ENCODE measurements around the gene ADAMTSL5. TPM values are rescaled to one million over a fixed set of nuclear protein-coding genes. Genes with fewer than 3 reads are reported as not detected.

Gene ADAMTSL5
- total and polyA plus RNA-seq, 9 of the 15 experiments (the other 6 are each of a cell fraction or from before 2014, with no cell fraction given): 1.0 to 11.6 (median 4.1) TPM

GRCh38 chr19:1491114-1491848, 21.5 kb downstream of the ADAMTSL5 start, which contains the start of gene REEP6 (continued):
- TF ChIP-seq USF2 (CRISPR knock-in tag; IDR thresholded peaks at IDR 0.05) (no peak), E2F6 (IDR thresholded peaks at IDR 0.05; ENCODE audit: borderline replicate concordance in 1 of 2, extremely low read depth in 1 of 2, insufficient read depth in 1 of 2, insufficient read length in 1 of 2, low read depth in 1 of 2, low read length in 1 of 2, poor library complexity in 1 of 2, severe bottlenecking in 1 of 2) (peak; percentile 63 to 87), HDAC6 (IDR thresholded peaks at IDR 0.05; ENCODE audit: low read depth, low read length) (no peak), ZBTB12 (CRISPR knock-in tag; IDR thresholded peaks at IDR 0.05) (no peak), DACH1 (IDR thresholded peaks at IDR 0.05; ENCODE audit: partially characterized antibody) (no peak), CTBP1 (IDR thresholded peaks at IDR 0.05; ENCODE audit: borderline replicate concordance) (peak; percentile 81), ZNF551 (CRISPR knock-in tag; IDR thresholded peaks at IDR 0.05) (no peak), RBM22 (IDR thresholded peaks at IDR 0.05; ENCODE audit: low read depth, low read length, poor library complexity, severe bottlenecking) (peak; percentile 62), SAFB2 (IDR thresholded peaks at IDR 0.05; ENCODE audit: borderline replicate concordance, low read depth, low read length, severe bottlenecking) (no peak), FOXJ2 (tag; IDR thresholded peaks at IDR 0.05) (no peak), ZNF511 (CRISPR knock-in tag; IDR thresholded peaks at IDR 0.05) (peak; percentile 18; the same call in 1 of the 2 replicates), RREB1 (CRISPR knock-in tag; IDR thresholded peaks at IDR 0.05) (no peak)
